Neural progenitor cell (in vitro differentiated cells): Measurements from ENCODE around the gene RFX3. TPM values are rescaled to one million over a fixed set of nuclear protein-coding genes. Genes with fewer than 3 reads are reported as not detected.

ENCODE experiments used
- DNase-seq: peaks from one replicate; pipeline ENCODE4 v3.0.0-alpha.2; 2016; ENCODE audit warnings: low spot score
- H2AFZ ChIP-seq: fragments of 200-600 bp; sonication (generic); replicated peaks from 2 replicates; pipeline ENCODE4 v1.6.1; 2016; ENCODE audit warnings: antibody characterized with exemption
- H3F3A ChIP-seq: fragments of 200-600 bp; sonication (generic); 2 replicates; pipeline ENCODE4 v1.6.1; 2016; ENCODE audit warnings: antibody characterized with exemption, low read depth
- H3K27ac ChIP-seq: fragments of 200-600 bp; sonication (generic); 2 replicates; pipeline ENCODE4 v1.5.1; 2016; ENCODE audit warnings: mild to moderate bottlenecking
- H3K27me3 ChIP-seq: fragments of 200-600 bp; sonication (generic); 2 replicates; pipeline ENCODE4 v1.6.1; 2016; ENCODE audit warnings: mild to moderate bottlenecking, moderate library complexity
- H3K36me3 ChIP-seq: fragments of 200-600 bp; sonication (generic); 2 replicates; pipeline ENCODE4 v1.5.1; 2016
- H3K4me1 ChIP-seq: fragments of 200-600 bp; sonication (generic); 2 replicates; pipeline ENCODE4 v1.6.1; 2016; ENCODE audit warnings: mixed run types
- H3K4me2 ChIP-seq: fragments of 200-600 bp; sonication (generic); 2 replicates; pipeline ENCODE4 v1.6.1; 2016
- H3K4me3 ChIP-seq: fragments of 200-600 bp; sonication (generic); 2 replicates; pipeline ENCODE4 v1.5.1; 2016
- H3K79me2 ChIP-seq: fragments of 200-600 bp; sonication (generic); 2 replicates; pipeline ENCODE4 v1.6.1; 2016; ENCODE audit warnings: low read depth
- H3K9ac ChIP-seq: fragments of 200-600 bp; sonication (generic); 2 replicates; pipeline ENCODE4 v1.6.1; 2016
- H3K9me3 ChIP-seq: fragments of 200-600 bp; sonication (generic); 2 replicates; pipeline ENCODE4 v1.5.1; 2016; ENCODE audit warnings: low read depth
- H4K20me1 ChIP-seq: fragments of 200-600 bp; sonication (generic); 2 replicates; pipeline ENCODE4 v1.6.1; 2016; ENCODE audit warnings: low read depth
- H3K27ac Mint-ChIP-seq: 3 replicates; pipeline ENCODE4 v1.8.0; 2021; ENCODE audit warnings: mixed read lengths
- H3K27me3 Mint-ChIP-seq: 2 replicates; pipeline ENCODE4 v1.8.0; 2022; ENCODE audit warnings: low read depth, mild to moderate bottlenecking, inconsistent platforms, moderate library complexity, mixed read lengths; ENCODE audit not compliant: insufficient read depth
- H3K36me3 Mint-ChIP-seq: 3 replicates; pipeline ENCODE4 v1.8.0; 2021; ENCODE audit warnings: mixed read lengths
- H3K4me1 Mint-ChIP-seq: 3 replicates; pipeline ENCODE4 v1.8.0; 2021; ENCODE audit warnings: mixed read lengths
- H3K4me3 Mint-ChIP-seq: 3 replicates; pipeline ENCODE4 v1.8.0; 2021; ENCODE audit warnings: mild to moderate bottlenecking, moderate library complexity, mixed read lengths
- H3K9me3 Mint-ChIP-seq: 3 replicates; pipeline ENCODE4 v1.8.0; 2020; ENCODE audit warnings: mixed read lengths
- EZH2 ChIP-seq: fragments of 200-600 bp; sonication (generic); IDR thresholded peaks from 2 replicates; pipeline ENCODE4 v1.6.1; 2017; ENCODE audit warnings: antibody characterized with exemption, mild to moderate bottlenecking, moderate library complexity
- EZH2phosphoT487 ChIP-seq: fragments of 200-600 bp; sonication (generic); IDR thresholded peaks from 2 replicates; pipeline ENCODE4 v1.6.1; 2017; ENCODE audit warnings: antibody characterized with exemption
- total RNA-seq: library from RNA; depleted of rRNA; stranded (reverse); fragments of >200 nt; gene quantifications from 2 replicates; pipeline ENCODE4 v1.2.3, GENCODE V29; 2015; ENCODE audit warnings: low replicate concordance
- TF ChIP-seq, protein P1 (sequence below): fragments of 200-600 bp; sonication (generic); IDR thresholded peaks from 2 replicates; pipeline ENCODE4 v1.5.1; 2017; ENCODE audit warnings: antibody characterized with exemption, mild to moderate bottlenecking

Gene RFX3
- total RNA-seq, 1 donor from 2014 or later, result 39.6 TPM

DNA sequence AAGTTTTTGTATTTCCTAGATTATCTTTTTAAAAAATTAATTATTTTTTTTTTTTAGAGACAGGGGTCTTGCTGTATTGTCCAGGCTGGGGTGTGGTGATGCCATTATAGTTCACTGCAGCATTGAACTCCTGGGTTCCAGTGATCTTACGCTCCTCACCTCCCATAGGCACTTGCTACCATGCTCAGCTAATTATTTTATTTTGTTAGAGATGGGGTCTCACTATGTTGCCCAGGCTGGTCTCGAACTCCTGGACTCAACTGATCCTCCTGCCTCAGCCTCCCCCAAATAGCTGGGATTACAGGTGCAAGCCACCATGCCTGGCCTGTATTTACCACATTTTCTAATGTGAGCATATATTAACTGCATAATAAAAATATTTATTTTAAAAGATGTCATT is 274.5 kb downstream of the RFX3 start:
- Mint-ChIP-seq H3K9me3 (no peaks in the 10 kb centered on the region), H3K36me3 (peaks cover 48% of the 10 kb centered on the region), H3K27ac (no peak overlapping the region), H3K4me3 (no peak overlapping the region), H3K27me3 (no peaks in the 10 kb centered on the region), H3K4me1 (peaks cover 2% of the 10 kb centered on the region)
- H3F3A ChIP-seq, result peaks cover 4% of the 10 kb centered on the region
- no peaks in the 10 kb centered on the region for H3K9me3 ChIP-seq
- H3K4me1 ChIP-seq, result no peaks in the 10 kb centered on the region
- no peak overlapping the region for H3K27ac ChIP-seq
- no peaks in the 10 kb centered on the region for H3K36me3 ChIP-seq
- no peak overlapping the region for H3K4me2 ChIP-seq
- TF ChIP-seq EZH2phosphoT487 (no peak), EZH2 (no peak)
- TF ChIP-seq, protein P1, sequence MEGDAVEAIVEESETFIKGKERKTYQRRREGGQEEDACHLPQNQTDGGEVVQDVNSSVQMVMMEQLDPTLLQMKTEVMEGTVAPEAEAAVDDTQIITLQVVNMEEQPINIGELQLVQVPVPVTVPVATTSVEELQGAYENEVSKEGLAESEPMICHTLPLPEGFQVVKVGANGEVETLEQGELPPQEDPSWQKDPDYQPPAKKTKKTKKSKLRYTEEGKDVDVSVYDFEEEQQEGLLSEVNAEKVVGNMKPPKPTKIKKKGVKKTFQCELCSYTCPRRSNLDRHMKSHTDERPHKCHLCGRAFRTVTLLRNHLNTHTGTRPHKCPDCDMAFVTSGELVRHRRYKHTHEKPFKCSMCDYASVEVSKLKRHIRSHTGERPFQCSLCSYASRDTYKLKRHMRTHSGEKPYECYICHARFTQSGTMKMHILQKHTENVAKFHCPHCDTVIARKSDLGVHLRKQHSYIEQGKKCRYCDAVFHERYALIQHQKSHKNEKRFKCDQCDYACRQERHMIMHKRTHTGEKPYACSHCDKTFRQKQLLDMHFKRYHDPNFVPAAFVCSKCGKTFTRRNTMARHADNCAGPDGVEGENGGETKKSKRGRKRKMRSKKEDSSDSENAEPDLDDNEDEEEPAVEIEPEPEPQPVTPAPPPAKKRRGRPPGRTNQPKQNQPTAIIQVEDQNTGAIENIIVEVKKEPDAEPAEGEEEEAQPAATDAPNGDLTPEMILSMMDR, result no peak
- no peak overlapping the region for H2AFZ ChIP-seq
- no peak overlapping the region for H3K4me3 ChIP-seq
- H3K9ac ChIP-seq, result no peak overlapping the region
- no peaks in the 10 kb centered on the region for H4K20me1 ChIP-seq
- H3K27me3 ChIP-seq, result no peaks in the 10 kb centered on the region
- no peaks in the 10 kb centered on the region for H3K79me2 ChIP-seq
- DNase-seq, result no peak

DNA sequence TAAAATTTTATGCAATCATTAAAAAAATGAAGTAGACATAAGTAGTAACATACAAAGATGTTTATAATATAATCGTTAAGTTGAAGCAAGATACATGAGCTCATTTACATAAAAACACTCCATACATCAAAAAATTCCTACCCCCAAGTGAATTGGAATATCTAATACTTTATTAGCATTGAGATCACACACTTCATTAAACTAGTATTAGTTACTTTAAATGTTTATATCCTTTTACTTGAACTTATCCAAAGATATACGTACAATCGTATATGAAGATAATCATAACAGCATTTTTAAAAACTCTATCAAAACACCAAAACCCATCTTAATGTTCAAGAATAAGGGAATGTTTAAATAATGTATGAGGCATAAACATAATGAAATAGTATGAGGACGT is 275.1 kb downstream of the RFX3 start:
- Mint-ChIP-seq H3K4me3 (no peak overlapping the region), H3K4me1 (peaks cover 2% of the 10 kb centered on the region)

DNA sequence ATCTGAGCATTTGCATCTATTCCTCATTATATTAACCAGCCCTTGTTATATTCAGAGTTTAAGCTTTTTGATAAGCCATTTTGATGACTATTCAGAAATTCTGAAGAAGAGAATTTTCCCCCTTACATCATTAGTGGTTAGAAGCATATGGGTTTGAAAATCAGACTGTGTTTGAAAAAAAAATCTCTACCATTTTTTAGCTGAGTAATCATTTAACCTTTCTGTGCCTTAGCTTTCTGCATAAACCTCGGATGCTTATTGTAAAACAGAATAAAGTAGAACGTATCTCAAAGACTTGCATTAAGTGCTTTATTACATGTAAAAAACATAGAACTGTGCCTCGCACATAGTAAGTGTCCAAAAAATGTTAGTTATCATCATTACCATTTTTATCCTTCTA is 278.6 kb downstream of the RFX3 start:
- H3K9me3 Mint-ChIP-seq, result no peaks in the 10 kb centered on the region
- Histone ChIP-seq H3K79me2 (no peaks in the 10 kb centered on the region), H3K4me1 (peaks cover under 1% of the 10 kb centered on the region), H4K20me1 (no peaks in the 10 kb centered on the region), H3K4me3 (no peak overlapping the region), H3F3A (peaks cover under 1% of the 10 kb centered on the region), H3K9me3 (no peaks in the 10 kb centered on the region), H3K36me3 (no peaks in the 10 kb centered on the region), H3K9ac (no peak overlapping the region), H3K4me2 (no peak overlapping the region), H2AFZ (no peak overlapping the region), H3K27me3 (no peaks in the 10 kb centered on the region), H3K27ac (no peak overlapping the region)
- H3K4me3 Mint-ChIP-seq, result no peak overlapping the region
- H3K36me3 Mint-ChIP-seq, result peaks cover 35% of the 10 kb centered on the region
- no peaks in the 10 kb centered on the region for H3K27me3 Mint-ChIP-seq
- TF ChIP-seq, protein P1, result no peak
- no peak for TF ChIP-seq EZH2
- TF ChIP-seq EZH2phosphoT487, result no peak
- no peak for DNase-seq
- peaks cover 2% of the 10 kb centered on the region for H3K4me1 Mint-ChIP-seq
- no peak overlapping the region for H3K27ac Mint-ChIP-seq

More for the DNA sequence above, 275.1 kb downstream of the RFX3 start:
- Histone ChIP-seq H3K9me3 (no peaks in the 10 kb centered on the region), H2AFZ (no peak overlapping the region), H3K4me1 (no peaks in the 10 kb centered on the region), H4K20me1 (no peaks in the 10 kb centered on the region), H3K36me3 (no peaks in the 10 kb centered on the region), H3K4me2 (no peak overlapping the region), H3K9ac (no peak overlapping the region), H3K27ac (no peak overlapping the region), H3K4me3 (no peak overlapping the region), H3K79me2 (no peaks in the 10 kb centered on the region), H3K27me3 (no peaks in the 10 kb centered on the region), H3F3A (peaks cover 4% of the 10 kb centered on the region)
- TF ChIP-seq EZH2, result no peak
- TF ChIP-seq EZH2phosphoT487, result no peak
- TF ChIP-seq, protein P1, result no peak
- DNase-seq, result no peak
- no peak overlapping the region for H3K27ac Mint-ChIP-seq
- H3K9me3 Mint-ChIP-seq, result no peaks in the 10 kb centered on the region
- H3K27me3 Mint-ChIP-seq, result no peaks in the 10 kb centered on the region
- peaks cover 48% of the 10 kb centered on the region for H3K36me3 Mint-ChIP-seq

DNA sequence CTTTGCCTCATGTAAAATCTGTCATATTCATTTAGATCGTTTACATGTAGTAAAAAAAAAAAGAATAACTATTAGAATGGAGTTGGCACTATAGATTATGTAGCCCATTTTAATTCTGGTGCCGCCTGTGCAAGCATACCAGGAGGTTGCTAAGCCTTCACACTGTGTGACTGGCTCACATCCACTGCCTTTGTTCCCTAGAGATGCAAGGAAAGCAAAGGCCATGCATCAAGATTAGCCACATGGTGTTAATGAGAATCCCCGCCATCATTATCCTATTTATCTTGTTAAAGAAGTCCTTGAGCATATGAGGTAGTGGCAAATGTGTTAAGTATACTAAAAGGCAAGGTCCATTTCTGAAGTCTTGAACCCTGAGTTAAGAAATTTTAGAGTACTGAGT is 279.6 kb downstream of the RFX3 start:
- Mint-ChIP-seq H3K4me1 (peaks cover 9% of the 10 kb centered on the region), H3K27ac (no peak overlapping the region), H3K9me3 (no peaks in the 10 kb centered on the region), H3K27me3 (no peaks in the 10 kb centered on the region), H3K4me3 (no peak overlapping the region), H3K36me3 (peaks cover 31% of the 10 kb centered on the region)
- no peaks in the 10 kb centered on the region for H3K27me3 ChIP-seq
- no peak overlapping the region for H3K4me3 ChIP-seq
- H3K4me2 ChIP-seq, result no peak overlapping the region
- H3K9me3 ChIP-seq, result no peaks in the 10 kb centered on the region
- no peak for TF ChIP-seq EZH2
- TF ChIP-seq, protein P1, result no peak
- no peak for TF ChIP-seq EZH2phosphoT487
- peak; percentile 16 for DNase-seq
- H2AFZ ChIP-seq, result no peak overlapping the region
- H3K4me1 ChIP-seq, result peaks cover 10% of the 10 kb centered on the region
- no peak overlapping the region for H3K27ac ChIP-seq
- peaks cover 8% of the 10 kb centered on the region for H3F3A ChIP-seq
- H4K20me1 ChIP-seq, result no peaks in the 10 kb centered on the region
- no peaks in the 10 kb centered on the region for H3K79me2 ChIP-seq
- H3K36me3 ChIP-seq, result no peaks in the 10 kb centered on the region
- no peak overlapping the region for H3K9ac ChIP-seq
